GM12878 (cell line): ENCODE data around the gene JDP2. TPM values are rescaled to one million over a fixed set of nuclear protein-coding genes. Genes with fewer than 3 reads are reported as not detected.
A peak's percentile ranks its signal among the peaks of the same experiment; 100 is the strongest.

Source experiments
- ATAC-seq: fragments of 200-7000 bp; cut with Tn5 transposase; 3 replicates; pipeline ENCODE4 v1.9.1; 2020; ENCODE audit warnings: mild to moderate bottlenecking, moderate library complexity
- BruUV-seq: library from RNA; stranded (reverse); fragments of 400-500 nt; replicated peaks from 2 replicates; lab custom pipeline; 2021; lab: Mats Ljungman, UMichigan
- CTCF ChIA-PET: fragments of 300-600 bp; sonication (Branson Sonifier 250); formaldehyde crosslinking; extraction: SDS; loops from one replicate; lab custom pipeline; 2021; ENCODE audit warnings: inconsistent platforms; lab: Yijun Ruan, JAX
- POLR2A ChIA-PET: fragments of 350-600 bp; formaldehyde crosslinking; extraction: SDS; loops from one replicate; lab custom pipeline; 2021; ENCODE audit warnings: inconsistent platforms; lab: Charles Lee
- RAD21 ChIA-PET: fragments of 300-600 bp; sonication (Branson Sonifier 250); formaldehyde crosslinking; loops from one replicate; lab custom pipeline; 2023; ENCODE audit warnings: antibody characterized with exemption; ENCODE audit not compliant: unreplicated experiment; lab: Charles Lee
- SMC1A ChIA-PET: fragments of 300-600 bp; sonication (Branson Sonifier 250); formaldehyde crosslinking; loops from one replicate; lab custom pipeline; 2023; ENCODE audit not compliant: unreplicated experiment, uncharacterized antibody; lab: Charles Lee
- DNase-seq: peaks from one replicate; pipeline ENCODE4 v3.0.0-alpha.2; 2011; ENCODE audit warnings: low read depth, low spot score
- FAIRE-seq: peaks from 3 replicates; lab custom pipeline; 2011; peaks lifted over from hg19 to GRCh38; lab: Jason Lieb, UNC
- H2AFZ ChIP-seq: 2 replicates; pipeline ENCODE4 v1.6.0; 2011; ENCODE audit warnings: low read depth, low read length, control low read depth; ENCODE audit not compliant: control insufficient read depth
- H3K27ac ChIP-seq: 2 replicates; pipeline ENCODE4 v1.5.1; 2011; ENCODE audit warnings: control low read depth; ENCODE audit not compliant: control insufficient read depth, insufficient read depth
- H3K27me3 ChIP-seq, 2 experiments: replicated peaks in 1 of 2; 2 replicates each; pipeline versions ENCODE4 v1.6.0 to v1.6.1; 2011; ENCODE audit warnings: low read length in 1 of 2; ENCODE audit not compliant: control insufficient read depth in 2 of 2, insufficient read depth in 2 of 2
- H3K36me3 ChIP-seq, 2 experiments: 2 replicates each; pipeline ENCODE4 v1.5.1; 2011; ENCODE audit warnings: low read length in 1 of 2; ENCODE audit not compliant: control insufficient read depth in 2 of 2, insufficient read depth in 2 of 2
- H3K4me1 ChIP-seq: 2 replicates; pipeline ENCODE4 v1.6.1; 2011; ENCODE audit warnings: mild to moderate bottlenecking, low read length, moderate library complexity, mixed read lengths; ENCODE audit not compliant: control insufficient read depth, insufficient read depth
- H3K4me2 ChIP-seq: 2 replicates; pipeline ENCODE4 v1.6.0; 2011; ENCODE audit warnings: control low read depth; ENCODE audit not compliant: control insufficient read depth, insufficient read depth
- H3K4me3 ChIP-seq: fragments of 200-600 bp; sonication (generic); 2 replicates; pipeline ENCODE4 v1.5.1; 2016
- H3K79me2 ChIP-seq: 2 replicates; pipeline ENCODE4 v1.6.0; 2011; ENCODE audit warnings: low read length; ENCODE audit not compliant: control insufficient read depth, insufficient read depth
- H3K9ac ChIP-seq: 2 replicates; pipeline ENCODE4 v1.8.0; 2011; ENCODE audit warnings: low read length, control low read depth, mixed read lengths; ENCODE audit not compliant: control insufficient read depth, insufficient read depth
- H3K9me3 ChIP-seq: replicated peaks from 3 replicates; pipeline ENCODE4 v1.5.1; 2011; ENCODE audit warnings: mild to moderate bottlenecking, low read length; ENCODE audit not compliant: control insufficient read depth, insufficient read depth
- H4K20me1 ChIP-seq: 2 replicates; pipeline ENCODE4 v1.6.0; 2011; ENCODE audit not compliant: control insufficient read depth, insufficient read depth
- ATF7 ChIP-seq: fragments of 450-650 bp; IDR thresholded peaks from 2 replicates; pipeline ENCODE4 v1.6.1; 2016; ENCODE audit warnings: low read depth, mild to moderate bottlenecking
- CREM ChIP-seq: IDR thresholded peaks from 2 replicates; pipeline ENCODE4 v1.6.1; 2014; ENCODE audit warnings: antibody characterized with exemption, low read depth
- DPF2 ChIP-seq: fragments of 450-650 bp; IDR thresholded peaks from 2 replicates; pipeline ENCODE4 v1.6.1; 2017; ENCODE audit warnings: mild to moderate bottlenecking
- EGR1 ChIP-seq, 2 experiments: IDR thresholded peaks; 1 replicate in 1 of 2; 2 replicates in 1 of 2; pipeline ENCODE4 v1.6.1; 2011 to 2012; ENCODE audit warnings: low read depth in 2 of 2, low read length in 2 of 2, borderline replicate concordance in 1 of 2, mild to moderate bottlenecking in 1 of 2, moderate library complexity in 1 of 2
- IKZF2 ChIP-seq, 2 experiments: fragments of 450-650 bp; IDR thresholded peaks; 2 replicates each; pipeline ENCODE4 v1.6.1; 2017; ENCODE audit warnings: mild to moderate bottlenecking in 2 of 2, moderate library complexity in 2 of 2
- JUNB ChIP-seq: IDR thresholded peaks from 2 replicates; pipeline ENCODE4 v1.6.1; 2016; ENCODE audit warnings: antibody characterized with exemption, mild to moderate bottlenecking
- KAT2A ChIP-seq: conservative IDR thresholded peaks from 2 replicates; pipeline ENCODE4 v1.6.1; 2011; ENCODE audit warnings: low read depth, low read length; ENCODE audit not compliant: control insufficient read depth
- MTA3 ChIP-seq: IDR thresholded peaks from 2 replicates; pipeline ENCODE4 v1.6.1; 2012; ENCODE audit warnings: low read length, inconsistent platforms, borderline replicate concordance
- POLR2A ChIP-seq: IDR thresholded peaks from 2 replicates; pipeline ENCODE4 v1.6.1; 2011; ENCODE audit warnings: low read depth, mild to moderate bottlenecking, low read length
- POU2F2 ChIP-seq: IDR thresholded peaks from 3 replicates; pipeline ENCODE4 v1.6.1; 2011; ENCODE audit warnings: low read depth, mild to moderate bottlenecking, low read length, borderline replicate concordance
- RELA ChIP-seq: fragments of 450-650 bp; IDR thresholded peaks from 2 replicates; pipeline ENCODE4 v1.8.0; 2014; ENCODE audit warnings: borderline replicate concordance; ENCODE audit not compliant: partially characterized antibody
- SMAD1 ChIP-seq: fragments of 450-650 bp; IDR thresholded peaks from 2 replicates; pipeline ENCODE4 v1.6.1; 2018; ENCODE audit warnings: mild to moderate bottlenecking, low read depth; ENCODE audit not compliant: partially characterized antibody
- SPI1 ChIP-seq: IDR thresholded peaks from 2 replicates; pipeline ENCODE4 v1.6.1; 2011; ENCODE audit warnings: low read depth, mild to moderate bottlenecking, low read length, moderate library complexity, borderline replicate concordance; ENCODE audit not compliant: insufficient read depth
- WRNIP1 ChIP-seq: IDR thresholded peaks from 2 replicates; pipeline ENCODE4 v1.6.1; 2011; ENCODE audit warnings: low read depth, low read length, improper control_type of control experiment, borderline replicate concordance
- ZNF24 ChIP-seq: fragments of 450-650 bp; IDR thresholded peaks from 2 replicates; pipeline ENCODE4 v1.6.1; 2017; ENCODE audit warnings: antibody characterized with exemption, mild to moderate bottlenecking
- WGBS: methylation state at CpG from one replicate; pipeline ENCODE4 v1.1.6; 2016; ENCODE audit warnings: low lambda C conversion rate; ENCODE audit not compliant: insufficient replicate concordance, insufficient coverage; ENCODE audit errors: missing lambda C conversion rate; 5-methylcytosine and 5-hydroxymethylcytosine counted together
- in situ Hi-C: fragments of 300-500 bp; cut with MboI; formaldehyde crosslinking; loops from 9 replicates; pipeline ENCODE4 v1.14.3; 2018; ENCODE audit warnings: mixed read lengths
- intact Hi-C: fragments of 100-400 bp; cut with micrococcal nuclease; formaldehyde crosslinking; loops from one replicate; pipeline ENCODE4 v1.14.2; 2022; ENCODE audit not compliant: unreplicated experiment
- polyA plus RNA-seq, 11 experiments: library from polyadenylated mRNA; depleted of rRNA in 4 of 11; unstranded in 6 of 11; stranded (reverse) in 5 of 11; fragments of >200 nt; fragmentation: Nextera tagmentation in 4 of 11; fragmentation: Illumina TruSeq in 1 of 11; extraction: Ambion mirVana in 4 of 11; extraction: Trizol in 1 of 11; gene quantifications; 1 replicate in 1 of 11; 2 replicates in 10 of 11; pipeline versions ENCODE4 v1.2.1 to v1.2.3, GENCODE V29; 2011 to 2016; ENCODE audit warnings: inconsistent platforms in 2 of 11, missing spikeins in 2 of 11, low read depth in 1 of 11
- total RNA-seq, 4 experiments: library from RNA; depleted of rRNA in 3 of 4; stranded (reverse); fragments of >200 nt in 3 of 4; fragmentation: Illumina TruSeq in 1 of 4; extraction: Trizol in 1 of 4; gene quantifications; 2 replicates each; pipeline versions ENCODE4 v1.2.1 to v1.2.3, GENCODE V29; 2013 to 2021
- TF ChIP-seq, protein P1 (sequence below): fragments of 450-650 bp; IDR thresholded peaks from 2 replicates; pipeline ENCODE4 v1.6.1; 2017; ENCODE audit warnings: mild to moderate bottlenecking
- TF ChIP-seq, protein P2 (sequence below): fragments of 450-650 bp; conservative IDR thresholded peaks from 2 replicates; pipeline ENCODE4 v1.6.1; 2017; ENCODE audit warnings: mild to moderate bottlenecking, moderate library complexity

JDP2 gene
- total and polyA plus RNA-seq, 10 of the 15 experiments (the other 5 are each of a cell fraction or from before 2014, with no cell fraction given): 0.71 to 21.3 (median 11.2) TPM

DNA sequence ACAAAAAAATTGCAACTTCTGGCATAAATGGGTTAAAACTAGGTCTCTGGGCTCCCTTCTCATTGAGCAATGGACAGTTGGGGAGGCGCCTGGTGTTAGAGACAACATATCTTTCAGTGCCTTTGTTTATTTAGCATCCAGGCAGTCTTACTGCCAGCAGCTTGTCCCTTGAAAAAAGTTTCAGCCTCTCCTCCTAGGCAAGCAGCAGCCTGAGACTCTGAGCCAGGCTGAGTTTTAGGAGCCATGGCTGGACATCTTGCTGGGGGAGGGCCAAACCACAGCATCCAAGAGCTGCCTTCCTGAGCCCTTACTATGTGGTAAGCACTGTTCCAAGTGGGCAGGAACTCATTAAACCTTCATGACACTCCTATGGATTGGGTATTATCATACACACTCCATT is 10.1 kb upstream of the JDP2 start (continued):
- TF ChIP-seq, protein P1, sequence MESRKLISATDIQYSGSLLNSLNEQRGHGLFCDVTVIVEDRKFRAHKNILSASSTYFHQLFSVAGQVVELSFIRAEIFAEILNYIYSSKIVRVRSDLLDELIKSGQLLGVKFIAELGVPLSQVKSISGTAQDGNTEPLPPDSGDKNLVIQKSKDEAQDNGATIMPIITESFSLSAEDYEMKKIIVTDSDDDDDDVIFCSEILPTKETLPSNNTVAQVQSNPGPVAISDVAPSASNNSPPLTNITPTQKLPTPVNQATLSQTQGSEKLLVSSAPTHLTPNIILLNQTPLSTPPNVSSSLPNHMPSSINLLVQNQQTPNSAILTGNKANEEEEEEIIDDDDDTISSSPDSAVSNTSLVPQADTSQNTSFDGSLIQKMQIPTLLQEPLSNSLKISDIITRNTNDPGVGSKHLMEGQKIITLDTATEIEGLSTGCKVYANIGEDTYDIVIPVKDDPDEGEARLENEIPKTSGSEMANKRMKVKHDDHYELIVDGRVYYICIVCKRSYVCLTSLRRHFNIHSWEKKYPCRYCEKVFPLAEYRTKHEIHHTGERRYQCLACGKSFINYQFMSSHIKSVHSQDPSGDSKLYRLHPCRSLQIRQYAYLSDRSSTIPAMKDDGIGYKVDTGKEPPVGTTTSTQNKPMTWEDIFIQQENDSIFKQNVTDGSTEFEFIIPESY: no peak
- TF ChIP-seq POLR2A (no peak), WRNIP1 (no peak), KAT2A (no peak), MTA3 (no peak)

DNA sequence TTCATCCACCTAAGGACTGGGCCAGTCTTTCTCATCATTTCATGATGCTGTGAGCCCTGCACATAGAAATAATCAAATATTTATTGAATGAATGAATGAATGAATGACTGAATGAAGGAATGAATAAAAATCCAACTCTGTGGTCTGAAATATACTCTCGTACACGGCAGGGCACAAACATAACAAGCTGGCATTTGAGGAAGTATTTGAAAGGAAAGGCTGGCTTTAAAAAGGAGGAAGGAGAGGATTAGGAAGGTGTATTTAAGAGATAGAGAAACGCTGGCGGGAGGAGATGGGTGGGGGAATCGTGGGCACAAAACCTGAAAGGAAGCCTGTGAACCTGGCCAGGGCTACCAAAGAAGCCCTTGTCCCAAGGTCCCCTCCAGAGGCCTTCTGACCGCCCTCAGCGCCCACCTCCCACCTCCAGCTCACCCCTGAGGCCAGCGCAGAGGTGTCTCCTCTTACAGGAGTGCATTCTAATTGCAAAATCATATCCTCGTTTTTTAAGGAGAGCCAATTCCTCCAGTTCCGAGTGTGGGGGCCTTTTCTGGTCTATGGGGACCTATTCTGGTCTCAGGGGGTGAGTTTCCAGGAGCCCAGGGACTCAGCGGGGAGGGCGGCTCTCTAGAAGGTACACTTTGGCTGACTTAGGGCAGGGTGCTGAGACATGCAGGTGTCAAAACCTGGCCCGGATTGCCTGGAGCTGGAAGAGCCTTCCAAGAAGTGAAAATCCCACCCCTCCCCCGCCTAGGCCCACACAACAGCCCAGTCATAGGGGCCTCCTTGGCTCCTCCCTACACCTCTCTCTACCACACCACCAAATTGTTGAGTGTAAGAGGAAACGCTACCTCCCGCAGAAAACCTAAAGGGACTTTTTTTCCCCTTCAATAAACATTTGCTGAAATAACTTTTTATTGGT is 8.7 kb upstream of the JDP2 start:
- H2AFZ ChIP-seq: peak overlapping the region; percentile 71
- H4K20me1 ChIP-seq: no peaks in the 10 kb centered on the region
- H3K4me3 ChIP-seq: peak overlapping the region; percentile 45
- peak overlapping the region; percentile 62 for H3K27ac ChIP-seq
- no peaks in the 10 kb centered on the region for H3K27me3 ChIP-seq
- peak overlapping the region; percentile 68 for H3K4me2 ChIP-seq
- no TSS peak for BruUV-seq
- peaks cover 14% of the 10 kb centered on the region for H3K4me1 ChIP-seq
- in situ Hi-C loops: no loop called here
- peak; percentile 97 for ATAC-seq
- intact Hi-C loops: no loop called here
- SMC1A ChIA-PET: interaction anchor here (0.6 to 2.2 kb wide), 13 partner anchors 12 to 142 kb away, joined by 3 to 8 read pairs (median 4); no protein-coding TSS in a partner anchor
- CTCF ChIA-PET: interaction anchor here (0.8 to 1.2 kb wide), 3 partner anchors 11 to 35 kb away, joined by 3 to 6 read pairs (median 5); no protein-coding TSS in a partner anchor
- H3K9me3 ChIP-seq: peaks cover under 1% of the 10 kb centered on the region; the same call in 2 of the 3 replicates
- POLR2A ChIA-PET: interaction anchor here (0.6 to 1.5 kb wide), 5 partner anchors 11 to 110 kb away, joined by 3 to 4 read pairs (median 3); no protein-coding TSS in a partner anchor
- no peaks in the 10 kb centered on the region for H3K36me3 ChIP-seq
- RAD21 ChIA-PET: interaction anchor here (0.6 to 3.1 kb wide), 7 partner anchors 11 to 111 kb away, joined by 3 to 12 read pairs (median 4); no protein-coding TSS in a partner anchor
- no peaks in the 10 kb centered on the region for H3K79me2 ChIP-seq
- peak; percentile 57 for DNase-seq
- H3K9ac ChIP-seq: peak overlapping the region; percentile 45
- FAIRE-seq: peak; percentile 80
- 63% methylated on average over 16 of the region's 16 CpGs for WGBS
- TF ChIP-seq ZNF24 (peak; percentile 96), RELA (peak; percentile 12), ATF7 (peak; percentile 51; the same call in 1 of the 2 replicates), IKZF2 (IDR thresholded peaks at IDR 0.05) (peak; percentile 27 to 74; a peak in 3 of 4 replicates), DPF2 (peak; percentile 77), CREM (peak; percentile 54; the same call in 1 of the 2 replicates), POU2F2 (peak; percentile 79; the same call in 2 of the 3 replicates), SPI1 (peak; percentile 63; the same call in 1 of the 2 replicates), SMAD1 (no peak), JUNB (peak; percentile 29; the same call in 1 of the 2 replicates), EGR1 (IDR thresholded peaks at IDR 0.05; ENCODE audit: borderline replicate concordance in 1 of 2, low read depth in 2 of 2, low read length in 2 of 2) (peak in 1 of 2 experiments; percentile 69; a peak in 2 of 3 replicates)
- TF ChIP-seq, protein P2, sequence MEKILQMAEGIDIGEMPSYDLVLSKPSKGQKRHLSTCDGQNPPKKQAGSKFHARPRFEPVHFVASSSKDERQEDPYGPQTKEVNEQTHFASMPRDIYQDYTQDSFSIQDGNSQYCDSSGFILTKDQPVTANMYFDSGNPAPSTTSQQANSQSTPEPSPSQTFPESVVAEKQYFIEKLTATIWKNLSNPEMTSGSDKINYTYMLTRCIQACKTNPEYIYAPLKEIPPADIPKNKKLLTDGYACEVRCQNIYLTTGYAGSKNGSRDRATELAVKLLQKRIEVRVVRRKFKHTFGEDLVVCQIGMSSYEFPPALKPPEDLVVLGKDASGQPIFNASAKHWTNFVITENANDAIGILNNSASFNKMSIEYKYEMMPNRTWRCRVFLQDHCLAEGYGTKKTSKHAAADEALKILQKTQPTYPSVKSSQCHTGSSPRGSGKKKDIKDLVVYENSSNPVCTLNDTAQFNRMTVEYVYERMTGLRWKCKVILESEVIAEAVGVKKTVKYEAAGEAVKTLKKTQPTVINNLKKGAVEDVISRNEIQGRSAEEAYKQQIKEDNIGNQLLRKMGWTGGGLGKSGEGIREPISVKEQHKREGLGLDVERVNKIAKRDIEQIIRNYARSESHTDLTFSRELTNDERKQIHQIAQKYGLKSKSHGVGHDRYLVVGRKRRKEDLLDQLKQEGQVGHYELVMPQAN: no peak
